Natural killer cell (primary cell): ENCODE measurements around the gene CACNA2D2. TPM values are rescaled to one million over a fixed set of nuclear protein-coding genes. Genes with fewer than 3 reads are reported as not detected.
A peak's percentile ranks its signal among the peaks of the same experiment; 100 is the strongest.

Experiments
- ATAC-seq, 3 donors: fragments of 150-1000 bp in 2 of 3; fragments of 200-7000 bp in 1 of 3; cut with Tn5 transposase; 1 replicate in 1 of 3; 2 replicates in 2 of 3; pipeline ENCODE4 v1.10.0; 2021; ENCODE audit warnings: mild to moderate bottlenecking in 2 of 3, moderate library complexity in 2 of 3
- DNase-seq, 2 donors: peaks; one replicate each; pipeline versions ENCODE4 v3.0.0 to v3.0.0-alpha.2; 2013 to 2021; ENCODE audit warnings: mixed read lengths in 1 of 2
- H3K27ac ChIP-seq: one replicate; pipeline ENCODE4 v1.5.1; 2013; ENCODE audit warnings: mild to moderate bottlenecking, low read length
- H3K27me3 ChIP-seq: one replicate; pipeline ENCODE4 v1.6.1; 2013; ENCODE audit warnings: low read length; ENCODE audit not compliant: control insufficient read depth, insufficient read depth
- H3K36me3 ChIP-seq: one replicate; pipeline ENCODE4 v1.6.1; 2013; ENCODE audit warnings: low read length; ENCODE audit not compliant: control insufficient read depth, insufficient read depth
- H3K4me1 ChIP-seq: one replicate; pipeline ENCODE4 v1.6.1; 2013; ENCODE audit warnings: low read length; ENCODE audit not compliant: control insufficient read depth, insufficient read depth
- H3K4me3 ChIP-seq: one replicate; pipeline ENCODE4 v1.5.1; 2013; ENCODE audit warnings: low read length
- H3K9me3 ChIP-seq: one replicate; pipeline ENCODE4 v1.6.1; 2013; ENCODE audit warnings: low read length; ENCODE audit not compliant: control insufficient read depth, insufficient read depth
- H3K27ac Mint-ChIP-seq, 2 donors: one replicate each; pipeline ENCODE4 v1.8.0; 2022; ENCODE audit warnings: mild to moderate bottlenecking in 2 of 2, mixed read lengths in 2 of 2, moderate library complexity in 1 of 2
- H3K27me3 Mint-ChIP-seq, 2 donors: one replicate each; pipeline ENCODE4 v1.8.0; 2022; ENCODE audit warnings: low read depth in 2 of 2, mixed read lengths in 2 of 2
- H3K36me3 Mint-ChIP-seq: one replicate; pipeline ENCODE4 v1.8.0; 2022; ENCODE audit warnings: mixed read lengths
- H3K4me1 Mint-ChIP-seq, 2 donors: one replicate each; pipeline ENCODE4 v1.8.0; 2022; ENCODE audit warnings: mixed read lengths in 2 of 2
- H3K4me3 Mint-ChIP-seq: one replicate; pipeline ENCODE4 v1.8.0; 2022; ENCODE audit warnings: mild to moderate bottlenecking, moderate library complexity, mixed read lengths
- H3K9me3 Mint-ChIP-seq, 2 donors: one replicate each; pipeline ENCODE4 v1.8.0; 2022; ENCODE audit warnings: mixed read lengths in 2 of 2
- CTCF ChIP-seq: fragments of 200-600 bp; IDR thresholded peaks from one replicate; pipeline ENCODE4 v1.8.0; 2022; ENCODE audit warnings: antibody characterized with exemption
- WGBS: methylation state at CpG from one replicate; pipeline ENCODE4 v1.1.7; 2013; ENCODE audit warnings: missing lambda C conversion rate; ENCODE audit not compliant: insufficient coverage; 5-methylcytosine and 5-hydroxymethylcytosine counted together
- intact Hi-C: fragments of 100-400 bp; cut with micrococcal nuclease; formaldehyde crosslinking; loops from one replicate; pipeline ENCODE4 v1.14.2; 2022
- total RNA-seq, 4 donors: library from RNA; stranded (reverse); fragments of 120-200 nt in 1 of 4; gene quantifications; one replicate each; pipeline versions ENCODE4 v1.2.3 to v1.2.4, GENCODE V29; 2013 to 2022

The CACNA2D2 gene
- total RNA-seq, 3 donors from 2014 or later (not counting 1 experiment from before 2014, with no cell fraction given), result 36.5 to 56.4 (median 43.8) TPM

DNA sequence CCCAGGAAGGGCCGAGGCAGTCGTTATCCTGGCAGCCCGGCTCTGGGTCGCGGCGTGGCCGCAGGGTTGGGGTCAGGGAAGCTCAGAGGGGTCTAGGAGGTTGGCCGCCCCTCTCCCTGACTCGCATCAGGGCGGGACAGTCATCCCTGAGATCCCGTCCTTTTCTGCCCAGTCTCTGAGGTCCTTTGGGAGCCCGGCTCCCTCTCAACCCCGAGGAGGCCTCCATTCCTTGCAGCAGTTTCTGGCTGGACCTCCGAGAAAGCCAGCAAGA lies 181.4 kb downstream of the CACNA2D2 start:
- TF ChIP-seq CTCF, result peak; percentile 0
- no peak for DNase-seq
- Histone ChIP-seq H3K9me3 (no peaks in the 10 kb centered on the region), H3K27ac (peak overlapping the region; percentile 91), H3K27me3 (no peaks in the 10 kb centered on the region), H3K4me1 (peaks cover 61% of the 10 kb centered on the region), H3K4me3 (peak overlapping the region; percentile 66), H3K36me3 (peaks cover 8% of the 10 kb centered on the region)
- H3K27me3 Mint-ChIP-seq, result no peaks in the 10 kb centered on the region
- no peak overlapping the region for H3K27ac Mint-ChIP-seq
- 64% methylated on average over 14 of the region's 14 CpGs for WGBS
- peak overlapping the region; percentile 31 for H3K4me3 Mint-ChIP-seq
- no peaks in the 10 kb centered on the region for H3K9me3 Mint-ChIP-seq
- no peaks in the 10 kb centered on the region for H3K36me3 Mint-ChIP-seq
- intact Hi-C loops, result no loop called here
- ATAC-seq, result no peak
- H3K4me1 Mint-ChIP-seq, result peaks cover 12 to 45% of the 10 kb centered on the region in 2 donors

- DNase-seq (peak; percentile 81 to 88), ATAC-seq (peak; percentile 78 to 87 (median 83))
- Mint-ChIP-seq H3K36me3 (no peaks in the 10 kb centered on the region), H3K27ac (peak overlapping the region; percentile 74 to 87), H3K4me3 (peak overlapping the region; percentile 85), H3K27me3 (no peaks in the 10 kb centered on the region), H3K9me3 (no peaks in the 10 kb centered on the region), H3K4me1 (peaks cover 17 to 47% of the 10 kb centered on the region in 2 donors)
- Histone ChIP-seq H3K27ac (peak overlapping the region; percentile 91), H3K36me3 (peaks cover 8% of the 10 kb centered on the region), H3K4me3 (peak overlapping the region; percentile 66), H3K9me3 (no peaks in the 10 kb centered on the region), H3K27me3 (no peaks in the 10 kb centered on the region), H3K4me1 (peaks cover 61% of the 10 kb centered on the region)
- intact Hi-C loops, result loop anchor here (2.0 kb wide), 1 partner anchor 15 kb away; no protein-coding TSS in a partner anchor
- peak; percentile 46 for TF ChIP-seq CTCF
- WGBS, result 1% methylated on average over 58 of the region's 59 CpGs
Measured at GRCh38 chr3:50321336-50322114, 181.9 kb downstream of the CACNA2D2 start.

GRCh38 chr3:50320853-50321335 lies 182.5 kb downstream of the CACNA2D2 start:
- peak in 1 of 2 donors; percentile 77 for DNase-seq
- intact Hi-C loops, result loop anchor here (2.0 kb wide), 1 partner anchor 16 kb away; no protein-coding TSS in a partner anchor

More at GRCh38 chr3:50320853-50321335, 182.5 kb downstream of the CACNA2D2 start:
- TF ChIP-seq CTCF, result no peak
- no peaks in the 10 kb centered on the region for H3K27me3 ChIP-seq
- Mint-ChIP-seq H3K9me3 (no peaks in the 10 kb centered on the region), H3K27me3 (no peaks in the 10 kb centered on the region), H3K27ac (peak overlapping the region; percentile 74 to 87), H3K4me1 (peaks cover 22 to 52% of the 10 kb centered on the region in 2 donors), H3K36me3 (no peaks in the 10 kb centered on the region), H3K4me3 (peak overlapping the region; percentile 93)
- peak; percentile 40 to 60 (median 56) for ATAC-seq
- H3K4me1 ChIP-seq, result peaks cover 68% of the 10 kb centered on the region
- peak overlapping the region; percentile 21 for H3K27ac ChIP-seq
- H3K36me3 ChIP-seq, result peaks cover 6% of the 10 kb centered on the region
- WGBS, result under 1% methylated on average over 45 of the region's 45 CpGs
- no peaks in the 10 kb centered on the region for H3K9me3 ChIP-seq
- peak overlapping the region; percentile 66 for H3K4me3 ChIP-seq
